Upper lobe of right lung (tissue), 1 donor: Measurements from ENCODE around the gene VRK2. TPM values are rescaled to one million over a fixed set of nuclear protein-coding genes. Genes with fewer than 3 reads are reported as not detected.
A peak's percentile ranks its signal among the peaks of the same experiment; 100 is the strongest.

Source experiments
- ATAC-seq: fragments of 200-7000 bp; cut with Tn5 transposase; one replicate; pipeline ENCODE4 v1.9.1; 2020; ENCODE audit warnings: mild to moderate bottlenecking, moderate library complexity
- DNase-seq: peaks from one replicate; pipeline ENCODE4 v3.0.0-alpha.2; 2020
- H3K27ac ChIP-seq: fragments of 200-600 bp; one replicate; pipeline ENCODE4 v1.8.0; 2022
- H3K27me3 ChIP-seq: fragments of 200-600 bp; one replicate; pipeline ENCODE4 v1.8.0; 2022; ENCODE audit warnings: mild to moderate bottlenecking
- H3K36me3 ChIP-seq: fragments of 200-600 bp; one replicate; pipeline ENCODE4 v1.8.0; 2022
- H3K4me1 ChIP-seq: fragments of 200-600 bp; one replicate; pipeline ENCODE4 v1.8.0; 2022
- H3K4me3 ChIP-seq: fragments of 200-600 bp; one replicate; pipeline ENCODE4 v1.8.0; 2022; ENCODE audit warnings: mild to moderate bottlenecking
- H3K9me3 ChIP-seq: fragments of 200-600 bp; one replicate; pipeline ENCODE4 v1.8.0; 2022
- intact Hi-C: fragments of 100-400 bp; cut with DNase I; formaldehyde crosslinking; loops from one replicate; pipeline ENCODE4 v1.11.0; 2022
- total RNA-seq: library from RNA; stranded (reverse); fragmentation: NEBNext Ultra II Directional; extraction: Animal tissue kit (Norgen Biotek cat#: 25700); gene quantifications from one replicate; pipeline ENCODE4 v1.2.1, GENCODE V29; 2021
- TF ChIP-seq, protein P1 (sequence below): fragments of 200-600 bp; IDR thresholded peaks from one replicate; pipeline ENCODE4 v1.8.0; 2022; ENCODE audit warnings: antibody characterized with exemption
- donor health status: DM: no; HTN: yes; CAD: no; lungs with severe emphysema.

VRK2 gene
- total RNA-seq, 1 donor from 2014 or later = 23.8 TPM

- ATAC-seq (no peak), DNase-seq (no peak)
- intact Hi-C loops = no loop called here
- H3K27me3 ChIP-seq = no peaks in the 10 kb centered on the region
- peaks cover 3% of the 10 kb centered on the region for H3K36me3 ChIP-seq
- H3K4me1 ChIP-seq = peaks cover 4% of the 10 kb centered on the region
- H3K27ac ChIP-seq = no peak overlapping the region
- TF ChIP-seq, protein P1, sequence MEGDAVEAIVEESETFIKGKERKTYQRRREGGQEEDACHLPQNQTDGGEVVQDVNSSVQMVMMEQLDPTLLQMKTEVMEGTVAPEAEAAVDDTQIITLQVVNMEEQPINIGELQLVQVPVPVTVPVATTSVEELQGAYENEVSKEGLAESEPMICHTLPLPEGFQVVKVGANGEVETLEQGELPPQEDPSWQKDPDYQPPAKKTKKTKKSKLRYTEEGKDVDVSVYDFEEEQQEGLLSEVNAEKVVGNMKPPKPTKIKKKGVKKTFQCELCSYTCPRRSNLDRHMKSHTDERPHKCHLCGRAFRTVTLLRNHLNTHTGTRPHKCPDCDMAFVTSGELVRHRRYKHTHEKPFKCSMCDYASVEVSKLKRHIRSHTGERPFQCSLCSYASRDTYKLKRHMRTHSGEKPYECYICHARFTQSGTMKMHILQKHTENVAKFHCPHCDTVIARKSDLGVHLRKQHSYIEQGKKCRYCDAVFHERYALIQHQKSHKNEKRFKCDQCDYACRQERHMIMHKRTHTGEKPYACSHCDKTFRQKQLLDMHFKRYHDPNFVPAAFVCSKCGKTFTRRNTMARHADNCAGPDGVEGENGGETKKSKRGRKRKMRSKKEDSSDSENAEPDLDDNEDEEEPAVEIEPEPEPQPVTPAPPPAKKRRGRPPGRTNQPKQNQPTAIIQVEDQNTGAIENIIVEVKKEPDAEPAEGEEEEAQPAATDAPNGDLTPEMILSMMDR = no peak
- H3K9me3 ChIP-seq = no peaks in the 10 kb centered on the region
- no peak overlapping the region for H3K4me3 ChIP-seq
Observed at GRCh38 chr2:58130238-58130637, 83.6 kb downstream of the VRK2 start.

GRCh38 chr2:58131191-58132011, 84.8 kb downstream of the VRK2 start:
- ATAC-seq = peak; percentile 82
- Histone ChIP-seq H3K9me3 (no peaks in the 10 kb centered on the region), H3K4me1 (peaks cover 4% of the 10 kb centered on the region), H3K27me3 (no peaks in the 10 kb centered on the region), H3K36me3 (peaks cover 3% of the 10 kb centered on the region), H3K27ac (no peak overlapping the region), H3K4me3 (no peak overlapping the region)
- intact Hi-C loops = no loop called here
- TF ChIP-seq, protein P1 = no peak
- no peak for DNase-seq

DNA sequence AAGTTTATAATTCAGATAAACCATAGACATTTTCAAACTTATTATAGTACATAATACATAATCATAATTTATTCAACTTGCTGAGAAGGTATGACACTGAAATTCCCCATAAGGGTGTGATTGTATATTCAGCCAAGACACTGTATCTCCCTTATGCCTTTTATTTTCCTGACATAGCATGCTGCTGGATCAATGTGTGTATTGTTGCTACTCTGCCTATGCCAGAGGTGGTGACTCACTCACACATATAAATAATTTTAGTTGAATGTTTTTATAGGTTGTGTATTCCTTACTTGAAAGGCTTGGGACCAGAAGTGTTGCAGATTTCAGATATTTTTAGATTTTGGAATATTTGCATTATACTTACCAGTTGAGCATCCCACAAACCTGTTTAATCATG, 86.8 kb downstream of the VRK2 start:
- ATAC-seq (no peak), DNase-seq (no peak)
- Histone ChIP-seq H3K27ac (no peak overlapping the region), H3K4me3 (no peak overlapping the region), H3K27me3 (no peaks in the 10 kb centered on the region), H3K9me3 (no peaks in the 10 kb centered on the region), H3K36me3 (peaks cover 3% of the 10 kb centered on the region), H3K4me1 (peaks cover 4% of the 10 kb centered on the region)
- TF ChIP-seq, protein P1 = no peak
- intact Hi-C loops = no loop called here

DNA sequence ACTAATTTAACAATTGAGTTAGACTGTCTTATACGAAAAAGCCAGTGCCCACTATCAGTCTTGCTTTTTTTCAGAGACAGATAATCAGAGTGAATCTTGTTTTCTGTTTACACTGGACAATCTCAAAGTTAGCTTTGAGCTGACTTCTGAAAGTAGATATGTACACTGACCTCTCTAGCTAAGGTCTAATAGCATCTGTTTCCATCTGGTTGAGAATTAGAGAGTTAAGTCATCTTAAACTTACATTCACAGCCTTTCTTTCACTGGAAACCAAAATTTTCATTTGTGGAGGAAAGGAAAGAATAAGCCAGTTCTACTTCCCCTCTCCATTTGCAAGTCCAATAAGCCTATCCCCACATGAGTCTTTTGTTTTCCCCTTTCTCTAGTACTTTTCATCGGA, 89.3 kb downstream of the VRK2 start:
- no peak overlapping the region for H3K4me3 ChIP-seq
- intact Hi-C loops = no loop called here
- DNase-seq = no peak
- peaks cover 3% of the 10 kb centered on the region for H3K36me3 ChIP-seq
- H3K4me1 ChIP-seq = peaks cover 4% of the 10 kb centered on the region
- no peak for ATAC-seq
- no peak overlapping the region for H3K27ac ChIP-seq
- H3K9me3 ChIP-seq = no peaks in the 10 kb centered on the region
- TF ChIP-seq, protein P1 = no peak
- H3K27me3 ChIP-seq = no peaks in the 10 kb centered on the region

GRCh38 chr2:58137221-58137620, 90.6 kb downstream of the VRK2 start:
- Histone ChIP-seq H3K36me3 (peaks cover 3% of the 10 kb centered on the region), H3K27me3 (no peaks in the 10 kb centered on the region), H3K4me3 (no peak overlapping the region), H3K4me1 (no peaks in the 10 kb centered on the region), H3K9me3 (no peaks in the 10 kb centered on the region), H3K27ac (no peak overlapping the region)
- DNase-seq = no peak
- ATAC-seq = no peak
- TF ChIP-seq, protein P1 = no peak
- intact Hi-C loops = no loop called here
